K562 (cell line): ENCODE results near the gene ASB4. TPM values are rescaled to one million over a fixed set of nuclear protein-coding genes. Genes with fewer than 3 reads are reported as not detected.

ENCODE experiments used
- ATAC-seq: fragments of 200-7000 bp; cut with Tn5 transposase; 3 replicates; pipeline ENCODE4 v1.9.1; 2020; ENCODE audit warnings: moderate library complexity
- BruUV-seq: library from RNA; stranded (reverse); fragments of 400-500 nt; replicated peaks from 2 replicates; lab custom pipeline; 2021; lab: Mats Ljungman, UMichigan
- CTCF ChIA-PET: fragments of 300-600 bp; formaldehyde crosslinking; extraction: SDS; loops from one replicate; lab custom pipeline; 2021; ENCODE audit warnings: low intra/inter-chr PET ratio; lab: Yijun Ruan, JAX
- POLR2A ChIA-PET: fragments of 300-600, 350-650 bp; sonication (Branson Sonifier 250); formaldehyde crosslinking; extraction: SDS; loops from one replicate; lab custom pipeline; 2021; ENCODE audit warnings: antibody characterized with exemption, inconsistent platforms; lab: Yijun Ruan, JAX
- DNase-seq, 4 experiments: peaks; one replicate each; pipeline versions ENCODE4 v3.0.0 to v3.0.0-alpha.2; 2011 to 2018; ENCODE audit warnings: low spot score in 3 of 4, mixed read lengths in 3 of 4; ENCODE audit errors: extremely low read depth in 1 of 4
- FAIRE-seq: peaks from 2 replicates; lab custom pipeline; 2011; peaks lifted over from hg19 to GRCh38; lab: Jason Lieb, UNC
- H2AFZ ChIP-seq: 2 replicates; pipeline ENCODE4 v1.6.0; 2011; ENCODE audit warnings: low read depth, low read length, control low read depth, inconsistent platforms
- H3K27ac ChIP-seq: fragments of 200-600 bp; 3 replicates; pipeline ENCODE4 v1.8.0; 2011; ENCODE audit warnings: low read depth, mild to moderate bottlenecking, control low read depth, inconsistent platforms, low read length, moderate library complexity, mixed read lengths; ENCODE audit errors: extremely low read depth
- H3K27me3 ChIP-seq, 2 experiments: fragments of 300-600 bp in 1 of 2; 2 replicates in 1 of 2; 3 replicates in 1 of 2; pipeline versions ENCODE4 v1.6.0 to v1.8.0; 2011; ENCODE audit warnings: inconsistent platforms in 2 of 2, low read length in 2 of 2, mild to moderate bottlenecking in 1 of 2, mixed read lengths in 1 of 2, moderate library complexity in 1 of 2; ENCODE audit not compliant: control insufficient read depth in 2 of 2, insufficient read depth in 2 of 2
- H3K36me3 ChIP-seq: fragments of 300-600 bp; 3 replicates; pipeline ENCODE4 v1.8.0; 2011; ENCODE audit warnings: mild to moderate bottlenecking, low read length, inconsistent platforms; ENCODE audit not compliant: control insufficient read depth, insufficient read depth
- H3K4me1 ChIP-seq, 2 experiments: fragments of 200-600 bp in 1 of 2; replicated peaks in 1 of 2; 2 replicates in 1 of 2; 3 replicates in 1 of 2; pipeline versions ENCODE4 v1.5.1 to v1.8.0; 2011; ENCODE audit warnings: inconsistent platforms in 2 of 2, low read length in 2 of 2, mild to moderate bottlenecking in 1 of 2, mixed read lengths in 1 of 2, moderate library complexity in 1 of 2; ENCODE audit not compliant: control insufficient read depth in 2 of 2, insufficient read depth in 2 of 2
- H3K4me2 ChIP-seq: 2 replicates; pipeline ENCODE4 v1.6.1; 2011; ENCODE audit warnings: low read length, control low read depth, inconsistent platforms, mixed read lengths; ENCODE audit not compliant: insufficient read depth
- H3K4me3 ChIP-seq: fragments of 200-600 bp; sonication (generic), shearing (Covaris generic); 2 replicates; pipeline ENCODE4 v1.5.1; 2016; ENCODE audit warnings: control low read depth, inconsistent platforms
- H3K79me2 ChIP-seq: fragments of 200-600 bp; 3 replicates; pipeline ENCODE4 v1.8.0; 2011; ENCODE audit warnings: low read length, inconsistent platforms; ENCODE audit not compliant: control insufficient read depth, insufficient read depth
- H3K9ac ChIP-seq, 2 experiments: 2 replicates each; pipeline versions ENCODE4 v1.6.0 to v1.6.1; 2011; ENCODE audit warnings: low read depth in 2 of 2, low read length in 2 of 2, control low read depth in 1 of 2, inconsistent platforms in 1 of 2, mild to moderate bottlenecking in 1 of 2, mixed read lengths in 1 of 2; ENCODE audit not compliant: insufficient read depth in 1 of 2
- H3K9me1 ChIP-seq: one replicate; pipeline ENCODE4 v1.6.0; 2011; ENCODE audit warnings: inconsistent platforms, mild to moderate bottlenecking, low read length, moderate library complexity; ENCODE audit not compliant: control insufficient read depth, insufficient read depth
- H3K9me3 ChIP-seq: replicated peaks from 2 replicates; pipeline ENCODE4 v1.5.1; 2011; ENCODE audit warnings: low read depth, low read length, inconsistent platforms; ENCODE audit not compliant: control insufficient read depth, insufficient read depth
- H4K20me1 ChIP-seq: replicated peaks from 2 replicates; pipeline ENCODE4 v1.6.1; 2011; ENCODE audit warnings: low read length, inconsistent platforms, mixed read lengths; ENCODE audit not compliant: control insufficient read depth, insufficient read depth
- RAD21 ChIP-seq, 2 experiments: fragments of 250-450 bp in 1 of 2; fragments of 450-650 bp in 1 of 2; sonication (Bioruptor Pico) in 1 of 2; formaldehyde crosslinking in 1 of 2; IDR thresholded peaks in 1 of 2; conservative IDR thresholded peaks in 1 of 2; 2 replicates each; pipeline versions ENCODE4 v1.4.0 to v1.8.0; 2020 to 2022; ENCODE audit warnings: mild to moderate bottlenecking in 2 of 2, moderate library complexity in 1 of 2
- TFE3 ChIP-seq: fragments of 450-650 bp; formaldehyde crosslinking; IDR thresholded peaks from 2 replicates; pipeline ENCODE4 v1.4.0; 2020; ENCODE audit warnings: mild to moderate bottlenecking, mixed read lengths
- WGBS: fragments of 100-300 bp; shearing (Covaris generic); methylation state at CpG from one replicate; pipeline ENCODE4 v1.1.6; 2016; ENCODE audit warnings: low coverage, mixed read lengths; ENCODE audit not compliant: insufficient coverage; ENCODE audit errors: missing lambda C conversion rate; 5-methylcytosine and 5-hydroxymethylcytosine counted together
- in situ Hi-C: fragments of 300-500 bp; cut with MboI; formaldehyde crosslinking; loops from 4 replicates; pipeline ENCODE4 v1.15.0; 2018; ENCODE audit warnings: inconsistent platforms, mixed read lengths
- intact Hi-C: fragments of 100-400 bp; cut with micrococcal nuclease; formaldehyde crosslinking; loops from 2 replicates; pipeline ENCODE4 v1.14.2; 2022
- polyA plus RNA-seq, 8 experiments: library from polyadenylated mRNA; depleted of rRNA in 4 of 8; stranded (reverse) in 5 of 8; unstranded in 3 of 8; fragments of >200 nt; fragmentation: Nextera tagmentation in 2 of 8; fragmentation: Illumina TruSeq in 1 of 8; extraction: Ambion mirVana in 2 of 8; extraction: Trizol in 1 of 8; gene quantifications; 2 replicates each; pipeline versions ENCODE4 v1.2.1 to v1.2.3, GENCODE V29; 2011 to 2014; ENCODE audit warnings: inconsistent platforms in 1 of 8, missing spikeins in 1 of 8
- total RNA-seq, 7 experiments: library from RNA; depleted of rRNA in 6 of 7; stranded (reverse); fragments of >200 nt in 6 of 7; fragmentation: Illumina TruSeq in 2 of 7; extraction: Trizol in 2 of 7; gene quantifications; 2 replicates each; pipeline versions ENCODE4 v1.2.1 to v1.2.3, GENCODE V29; 2011 to 2021; ENCODE audit warnings: low replicate concordance in 1 of 7

ASB4 gene
- total and polyA plus RNA-seq, 9 of the 15 experiments (the other 6 are each of a cell fraction or from before 2014, with no cell fraction given): 0.03 to 0.07 TPM; not detected in 7

- Histone ChIP-seq H4K20me1 (no peaks in the 10 kb centered on the region), H3K36me3 (no peaks in the 10 kb centered on the region), H3K9me3 (no peaks in the 10 kb centered on the region), H3K79me2 (no peaks in the 10 kb centered on the region), H3K4me2 (no peak overlapping the region), H3K9me1 (no peaks in the 10 kb centered on the region), H3K4me1 (no peaks in the 10 kb centered on the region), H3K27ac (no peak overlapping the region), H3K9ac (no peak overlapping the region), H3K4me3 (no peak overlapping the region), H2AFZ (no peak overlapping the region), H3K27me3 (peaks cover 0 to 3% of the 10 kb centered on the region in 2 experiments; a peak in 1 of 5 replicates)
- no peak for FAIRE-seq
- TF ChIP-seq RAD21 (CRISPR knock-in tag; conservative IDR thresholded peaks at IDR 0.05 in 1 of 2, IDR thresholded peaks at IDR 0.05 in 1 of 2): no peak
- peak; percentile 90 for TF ChIP-seq TFE3 (CRISPR knock-in tag)
- in situ Hi-C loops (loop anchor here (25.0 kb wide), 1 partner anchor 385 kb away; no protein-coding TSS in a partner anchor), intact Hi-C loops (no loop called here)
- no peak for DNase-seq
- ATAC-seq: no peak
- POLR2A ChIA-PET: interaction anchor here (0.9 kb wide), 1 partner anchor 1496 kb away, joined by 3 read pairs; no protein-coding TSS in a partner anchor
- BruUV-seq: no TSS peak
- CTCF ChIA-PET: no interaction called here
- WGBS: 0% methylated on average over 1 of the region's 1 CpG
Measured at GRCh38 chr7:95502403-95502802, 16.7 kb downstream of the ASB4 start.
